Measurements from ENCODE around the gene IL17RD.

DNA sequence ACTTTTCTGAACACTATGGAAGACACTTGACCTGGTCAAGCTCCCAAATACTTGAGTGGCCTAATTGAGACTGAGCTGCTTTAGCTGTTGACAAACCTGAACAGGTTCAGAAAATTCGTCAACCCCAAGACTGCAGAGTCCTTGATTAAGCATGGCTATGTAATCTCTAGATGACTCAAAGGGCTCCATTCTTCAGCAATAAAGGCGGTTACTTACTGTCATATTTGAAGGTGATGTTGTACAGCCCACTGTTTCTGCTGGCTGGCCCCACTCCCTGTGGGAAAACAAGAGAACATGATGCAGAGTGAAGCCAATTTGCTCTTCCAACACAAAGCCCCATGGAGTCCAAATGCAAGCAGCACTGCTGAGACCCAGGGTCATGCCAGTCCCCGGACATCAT is 45.1 kb downstream of the IL17RD start:
- TF ChIP-seq, protein P1, sequence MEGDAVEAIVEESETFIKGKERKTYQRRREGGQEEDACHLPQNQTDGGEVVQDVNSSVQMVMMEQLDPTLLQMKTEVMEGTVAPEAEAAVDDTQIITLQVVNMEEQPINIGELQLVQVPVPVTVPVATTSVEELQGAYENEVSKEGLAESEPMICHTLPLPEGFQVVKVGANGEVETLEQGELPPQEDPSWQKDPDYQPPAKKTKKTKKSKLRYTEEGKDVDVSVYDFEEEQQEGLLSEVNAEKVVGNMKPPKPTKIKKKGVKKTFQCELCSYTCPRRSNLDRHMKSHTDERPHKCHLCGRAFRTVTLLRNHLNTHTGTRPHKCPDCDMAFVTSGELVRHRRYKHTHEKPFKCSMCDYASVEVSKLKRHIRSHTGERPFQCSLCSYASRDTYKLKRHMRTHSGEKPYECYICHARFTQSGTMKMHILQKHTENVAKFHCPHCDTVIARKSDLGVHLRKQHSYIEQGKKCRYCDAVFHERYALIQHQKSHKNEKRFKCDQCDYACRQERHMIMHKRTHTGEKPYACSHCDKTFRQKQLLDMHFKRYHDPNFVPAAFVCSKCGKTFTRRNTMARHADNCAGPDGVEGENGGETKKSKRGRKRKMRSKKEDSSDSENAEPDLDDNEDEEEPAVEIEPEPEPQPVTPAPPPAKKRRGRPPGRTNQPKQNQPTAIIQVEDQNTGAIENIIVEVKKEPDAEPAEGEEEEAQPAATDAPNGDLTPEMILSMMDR (conservative IDR thresholded peaks at IDR 0.05; ENCODE audit: low read depth, low read length), result no peak
- TF ChIP-seq POLR2A (IDR thresholded peaks at IDR 0.05; ENCODE audit: low read depth, low read length), result no peak
- no peak for TF ChIP-seq MAZ (IDR thresholded peaks at IDR 0.05; ENCODE audit: borderline replicate concordance, low read depth, low read length)
- no peak for TF ChIP-seq MXI1 (IDR thresholded peaks at IDR 0.05; ENCODE audit: borderline replicate concordance, low read depth, low read length)
- TF ChIP-seq CHD1 (IDR thresholded peaks at IDR 0.05; ENCODE audit: low read depth, low read length), result no peak
- TF ChIP-seq RAD21 (IDR thresholded peaks at IDR 0.05; ENCODE audit: low read length), result no peak
- no peak for TF ChIP-seq RCOR1 (IDR thresholded peaks at IDR 0.05; ENCODE audit: insufficient replicate concordance, low read length)
- TF ChIP-seq, protein P2, sequence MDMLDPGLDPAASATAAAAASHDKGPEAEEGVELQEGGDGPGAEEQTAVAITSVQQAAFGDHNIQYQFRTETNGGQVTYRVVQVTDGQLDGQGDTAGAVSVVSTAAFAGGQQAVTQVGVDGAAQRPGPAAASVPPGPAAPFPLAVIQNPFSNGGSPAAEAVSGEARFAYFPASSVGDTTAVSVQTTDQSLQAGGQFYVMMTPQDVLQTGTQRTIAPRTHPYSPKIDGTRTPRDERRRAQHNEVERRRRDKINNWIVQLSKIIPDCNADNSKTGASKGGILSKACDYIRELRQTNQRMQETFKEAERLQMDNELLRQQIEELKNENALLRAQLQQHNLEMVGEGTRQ (IDR thresholded peaks at IDR 0.05; ENCODE audit: low read depth, low read length), result no peak
